Endodermal cell (in vitro differentiated cells): ENCODE measurements around the gene TAS2R1. TPM values are rescaled to one million over a fixed set of nuclear protein-coding genes. Genes with fewer than 3 reads are reported as not detected.

ENCODE experiments used
- DNase-seq: peaks from one replicate; pipeline ENCODE4 v3.0.0-alpha.2; 2017
- H3K27ac ChIP-seq: 2 replicates; pipeline ENCODE4 v1.5.1; 2013; ENCODE audit warnings: mild to moderate bottlenecking, low read depth, low read length, moderate library complexity
- H3K27me3 ChIP-seq: 2 replicates; pipeline ENCODE4 v1.6.1; 2013; ENCODE audit warnings: mild to moderate bottlenecking, low read length, moderate library complexity; ENCODE audit not compliant: insufficient read depth, control insufficient read depth, poor library complexity, severe bottlenecking
- H3K36me3 ChIP-seq: 2 replicates; pipeline ENCODE4 v1.7.0; 2013; ENCODE audit warnings: mild to moderate bottlenecking, low read length, moderate library complexity; ENCODE audit not compliant: control insufficient read depth, insufficient read depth
- H3K4me1 ChIP-seq: one replicate; pipeline ENCODE4 v1.7.0; 2013; ENCODE audit warnings: low read length; ENCODE audit not compliant: control insufficient read depth, insufficient read depth
- H3K4me3 ChIP-seq: 2 replicates; pipeline ENCODE4 v1.5.1; 2013; ENCODE audit warnings: mild to moderate bottlenecking, low read length, moderate library complexity
- H3K9ac ChIP-seq: 2 replicates; pipeline ENCODE4 v1.6.1; 2013; ENCODE audit warnings: mild to moderate bottlenecking, low read length, moderate library complexity; ENCODE audit not compliant: poor library complexity, severe bottlenecking; ENCODE audit errors: extremely low read depth
- H3K9me3 ChIP-seq: 2 replicates; pipeline ENCODE4 v1.6.1; 2013; ENCODE audit warnings: mild to moderate bottlenecking, low read length, moderate library complexity; ENCODE audit not compliant: control insufficient read depth
- H3K27ac Mint-ChIP-seq: 2 replicates; pipeline ENCODE4 v1.8.0; 2020; ENCODE audit warnings: mixed read lengths
- H3K27me3 Mint-ChIP-seq: 2 replicates; pipeline ENCODE4 v1.8.0; 2021; ENCODE audit warnings: mild to moderate bottlenecking, mixed read lengths; ENCODE audit not compliant: insufficient read depth
- H3K36me3 Mint-ChIP-seq: 2 replicates; pipeline ENCODE4 v1.8.0; 2020; ENCODE audit warnings: low read depth, mixed read lengths
- H3K4me1 Mint-ChIP-seq: 2 replicates; pipeline ENCODE4 v1.8.0; 2020; ENCODE audit warnings: mixed read lengths
- H3K4me3 Mint-ChIP-seq: 2 replicates; pipeline ENCODE4 v1.8.0; 2020; ENCODE audit warnings: mild to moderate bottlenecking, moderate library complexity, mixed read lengths
- H3K9me3 Mint-ChIP-seq: 2 replicates; pipeline ENCODE4 v1.8.0; 2020; ENCODE audit warnings: mild to moderate bottlenecking, mixed read lengths
- WGBS, 2 experiments: methylation state at CpG; one replicate each; pipeline versions ENCODE4 v1.1.5 to v1.1.7; 2013; ENCODE audit warnings: missing lambda C conversion rate in 2 of 2, mixed read lengths in 1 of 2; ENCODE audit not compliant: insufficient coverage in 1 of 2, insufficient read length in 1 of 2; 5-methylcytosine and 5-hydroxymethylcytosine counted together
- total RNA-seq, 2 donors: library from RNA; stranded (reverse); fragmentation: NEBNext Ultra II Directional in 1 of 2; extraction: Animal tissue kit (Norgen Biotek cat#: 25700) in 1 of 2; gene quantifications; 2 replicates in 1 of 2; 3 replicates in 1 of 2; pipeline ENCODE4 v1.2.1, GENCODE V29; 2021
- TF ChIP-seq, protein P1 (sequence below): fragments of 200-600 bp; sonication (generic); conservative IDR thresholded peaks from 2 replicates; pipeline ENCODE4 v1.5.0; 2021; ENCODE audit warnings: antibody characterized with exemption, mild to moderate bottlenecking

Gene TAS2R1
- total RNA-seq, 2 donors from 2014 or later: 0.24 TPM; not detected in 1

DNA sequence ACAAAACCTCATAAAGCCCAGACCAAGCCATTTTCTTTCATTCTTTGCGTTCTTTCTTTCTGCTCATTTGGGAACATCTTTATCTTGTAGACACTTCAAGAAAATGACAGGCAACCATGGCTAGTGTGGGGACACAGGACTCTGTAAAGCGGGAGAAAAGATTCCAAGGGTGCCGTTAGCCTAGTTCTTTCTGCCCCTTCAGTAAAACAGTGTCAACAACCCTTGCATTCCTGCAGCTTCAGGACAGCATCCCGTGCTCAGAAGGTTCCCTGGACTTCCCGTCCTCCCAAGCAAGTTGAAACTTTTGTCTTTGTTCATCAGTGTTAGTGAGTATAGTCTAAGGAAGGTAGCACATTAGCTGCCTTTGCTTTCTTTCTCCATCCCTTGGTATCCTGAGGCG, 41.9 kb downstream of the TAS2R1 start:
- Mint-ChIP-seq H3K27me3 (peaks cover 6% of the 10 kb centered on the region), H3K4me1 (no peaks in the 10 kb centered on the region), H3K9me3 (peaks cover 7% of the 10 kb centered on the region), H3K27ac (no peak overlapping the region), H3K36me3 (peaks cover 20% of the 10 kb centered on the region), H3K4me3 (no peak overlapping the region)
- H3K36me3 ChIP-seq: peaks cover 56% of the 10 kb centered on the region
- peaks cover 53% of the 10 kb centered on the region for H3K9me3 ChIP-seq
- no peak for DNase-seq
- WGBS, 2 experiments: 74 to 97% methylated on average over 4 to 6 of the region's 6 CpGs
- TF ChIP-seq, protein P1, sequence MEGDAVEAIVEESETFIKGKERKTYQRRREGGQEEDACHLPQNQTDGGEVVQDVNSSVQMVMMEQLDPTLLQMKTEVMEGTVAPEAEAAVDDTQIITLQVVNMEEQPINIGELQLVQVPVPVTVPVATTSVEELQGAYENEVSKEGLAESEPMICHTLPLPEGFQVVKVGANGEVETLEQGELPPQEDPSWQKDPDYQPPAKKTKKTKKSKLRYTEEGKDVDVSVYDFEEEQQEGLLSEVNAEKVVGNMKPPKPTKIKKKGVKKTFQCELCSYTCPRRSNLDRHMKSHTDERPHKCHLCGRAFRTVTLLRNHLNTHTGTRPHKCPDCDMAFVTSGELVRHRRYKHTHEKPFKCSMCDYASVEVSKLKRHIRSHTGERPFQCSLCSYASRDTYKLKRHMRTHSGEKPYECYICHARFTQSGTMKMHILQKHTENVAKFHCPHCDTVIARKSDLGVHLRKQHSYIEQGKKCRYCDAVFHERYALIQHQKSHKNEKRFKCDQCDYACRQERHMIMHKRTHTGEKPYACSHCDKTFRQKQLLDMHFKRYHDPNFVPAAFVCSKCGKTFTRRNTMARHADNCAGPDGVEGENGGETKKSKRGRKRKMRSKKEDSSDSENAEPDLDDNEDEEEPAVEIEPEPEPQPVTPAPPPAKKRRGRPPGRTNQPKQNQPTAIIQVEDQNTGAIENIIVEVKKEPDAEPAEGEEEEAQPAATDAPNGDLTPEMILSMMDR: no peak
- peak overlapping the region; percentile 16 for H3K4me3 ChIP-seq
- no peaks in the 10 kb centered on the region for H3K4me1 ChIP-seq
- no peak overlapping the region for H3K9ac ChIP-seq
- no peak overlapping the region for H3K27ac ChIP-seq
- H3K27me3 ChIP-seq: no peaks in the 10 kb centered on the region

DNA sequence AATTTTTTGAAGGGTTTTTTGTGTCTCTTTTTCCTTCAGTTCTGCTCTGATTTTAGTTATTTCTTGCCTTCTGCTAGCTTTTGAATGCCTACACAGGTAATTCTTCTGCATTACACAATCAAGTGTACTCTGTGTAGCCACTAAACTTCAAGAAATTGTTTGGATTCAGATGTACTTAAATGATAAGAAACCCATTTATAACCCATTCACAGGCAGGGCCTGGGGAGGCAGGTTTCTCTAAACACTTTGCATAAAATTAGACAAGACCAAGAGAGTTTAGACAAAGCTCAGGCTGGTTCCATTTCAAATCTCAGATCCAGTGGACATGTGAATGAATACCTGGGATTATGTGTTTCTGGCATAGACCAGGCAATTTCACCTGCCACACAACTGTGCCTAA, 43.0 kb downstream of the TAS2R1 start:
- H3K9me3 Mint-ChIP-seq: peaks cover 7% of the 10 kb centered on the region
- no peaks in the 10 kb centered on the region for H3K27me3 ChIP-seq
- H3K36me3 Mint-ChIP-seq: peaks cover 20% of the 10 kb centered on the region
- peaks cover 50% of the 10 kb centered on the region for H3K9me3 ChIP-seq
- no peak overlapping the region for H3K9ac ChIP-seq
- H3K27ac Mint-ChIP-seq: no peak overlapping the region
- peaks cover 1% of the 10 kb centered on the region for H3K4me1 Mint-ChIP-seq
- H3K27me3 Mint-ChIP-seq: peaks cover 6% of the 10 kb centered on the region
- H3K27ac ChIP-seq: no peak overlapping the region
- DNase-seq: no peak
- peak overlapping the region; percentile 16 for H3K4me3 ChIP-seq
- H3K4me3 Mint-ChIP-seq: no peak overlapping the region
- TF ChIP-seq, protein P1: no peak
- no peaks in the 10 kb centered on the region for H3K4me1 ChIP-seq
- peaks cover 49% of the 10 kb centered on the region for H3K36me3 ChIP-seq

DNA sequence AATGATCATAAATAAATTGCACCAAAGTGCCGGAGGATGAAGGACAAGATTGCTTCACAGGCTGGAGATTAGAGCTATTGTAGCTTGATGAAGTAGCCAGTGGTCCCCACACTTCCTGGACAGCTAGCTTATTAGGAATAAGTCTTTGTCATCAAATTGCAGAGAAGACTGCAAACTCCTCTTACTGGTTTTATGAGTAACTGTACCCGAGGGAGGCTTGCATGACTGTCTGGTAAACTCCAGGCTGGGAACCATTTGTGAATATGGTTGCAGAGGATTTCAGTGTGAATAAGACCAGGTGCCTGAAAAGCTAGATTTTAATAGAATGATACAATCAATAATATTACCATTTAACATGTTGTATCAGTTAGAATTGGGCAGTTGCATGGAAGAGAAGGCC, 47.7 kb downstream of the TAS2R1 start:
- Histone ChIP-seq H3K4me3 (no peak overlapping the region), H3K36me3 (peaks cover 4% of the 10 kb centered on the region), H3K9me3 (peaks cover 14% of the 10 kb centered on the region), H3K9ac (no peak overlapping the region), H3K27me3 (no peaks in the 10 kb centered on the region), H3K4me1 (no peaks in the 10 kb centered on the region), H3K27ac (no peak overlapping the region)
- no peak overlapping the region for H3K27ac Mint-ChIP-seq
- TF ChIP-seq, protein P1: no peak
- H3K4me1 Mint-ChIP-seq: peaks cover 6% of the 10 kb centered on the region
- no peak for DNase-seq
- no peak overlapping the region for H3K4me3 Mint-ChIP-seq
- H3K27me3 Mint-ChIP-seq: peaks cover 2% of the 10 kb centered on the region
- WGBS, 2 experiments: 97 to 100% methylated on average over 1 to 2 of the region's 2 CpGs
- H3K36me3 Mint-ChIP-seq: no peaks in the 10 kb centered on the region
- H3K9me3 Mint-ChIP-seq: peaks cover 3% of the 10 kb centered on the region

Other genes starting within 250 kb of the TAS2R1 start
- gene SEMA5A, start 84.3 kb downstream of the TAS2R1 start, total RNA-seq: 10 to 100 TPM; 46.8 to 77.8 TPM